ENCODE results near the gene RALGAPA2. TPM values are rescaled to one million over a fixed set of nuclear protein-coding genes. Genes with fewer than 3 reads are reported as not detected.

RALGAPA2 gene
- total RNA-seq, 1 donor from 2014 or later: 15.2 TPM

DNA sequence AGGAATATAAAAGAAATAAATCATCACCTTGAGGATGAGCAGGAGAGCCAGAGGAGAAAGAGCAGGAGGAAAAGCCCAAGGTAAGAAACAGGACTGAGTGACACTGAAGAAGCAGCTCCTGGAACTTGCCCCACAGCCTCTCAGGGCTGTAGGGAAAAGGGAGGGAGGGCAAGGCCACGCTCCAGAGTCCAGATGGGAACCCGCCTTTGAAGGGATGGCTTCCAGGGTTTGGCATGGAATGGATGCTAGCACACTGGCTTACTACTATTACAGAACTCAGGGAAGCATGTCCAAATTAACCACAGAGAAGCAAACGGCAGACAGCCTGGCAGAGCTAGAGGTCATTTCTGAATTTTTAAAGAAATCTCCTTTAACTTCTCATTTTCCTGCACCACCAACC lies 26.8 kb downstream of the RALGAPA2 start:
- Mint-ChIP-seq H3K4me1 (ENCODE audit: unreplicated experiment) (no peaks in the 10 kb centered on the region), H3K27ac (ENCODE audit: unreplicated experiment) (no peak overlapping the region), H3K27me3 (ENCODE audit: unreplicated experiment) (no peaks in the 10 kb centered on the region), H3K36me3 (ENCODE audit: unreplicated experiment) (no peaks in the 10 kb centered on the region), H3K4me3 (ENCODE audit: unreplicated experiment) (no peak overlapping the region), H3K9me3 (ENCODE audit: unreplicated experiment) (no peaks in the 10 kb centered on the region)
- DNase-seq (ENCODE audit: extremely low spot score, unreplicated experiment): no peak
- no peak for TF ChIP-seq CTCF (IDR thresholded peaks at IDR 0.05)

- Mint-ChIP-seq H3K36me3 (ENCODE audit: unreplicated experiment) (peaks cover 1% of the 10 kb centered on the region), H3K4me1 (ENCODE audit: unreplicated experiment) (no peaks in the 10 kb centered on the region), H3K9me3 (ENCODE audit: unreplicated experiment) (no peaks in the 10 kb centered on the region), H3K4me3 (ENCODE audit: unreplicated experiment) (no peak overlapping the region), H3K27ac (ENCODE audit: unreplicated experiment) (no peak overlapping the region), H3K27me3 (ENCODE audit: unreplicated experiment) (no peaks in the 10 kb centered on the region)
- DNase-seq (ENCODE audit: extremely low spot score, unreplicated experiment): no peak
- TF ChIP-seq CTCF (IDR thresholded peaks at IDR 0.05): no peak
These were observed 28.7 kb downstream of the RALGAPA2 start for GRCh38 chr20:20683481-20684321.

DNA sequence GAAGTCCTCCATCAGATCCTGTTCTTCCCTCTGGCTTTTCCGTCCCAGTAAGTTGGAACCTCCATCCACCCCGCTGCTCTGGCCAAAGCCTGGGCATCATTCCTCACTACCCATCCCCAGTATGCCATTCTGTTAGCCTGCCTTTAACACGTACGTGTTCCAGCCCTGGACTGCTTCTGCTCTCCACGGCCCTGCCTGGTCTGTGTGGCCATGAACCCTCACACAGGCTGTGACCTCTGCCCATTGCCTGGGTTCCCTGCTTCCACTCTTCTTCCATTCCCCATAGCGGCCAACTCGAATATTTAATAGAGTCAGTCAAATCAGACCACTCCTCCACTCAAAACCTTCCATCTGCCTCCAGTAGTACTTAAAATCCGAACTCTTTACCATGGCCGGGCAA lies 29.4 kb downstream of the RALGAPA2 start:
- no peaks in the 10 kb centered on the region for H3K27me3 Mint-ChIP-seq (ENCODE audit: unreplicated experiment)
- no peak for DNase-seq (ENCODE audit: extremely low spot score, unreplicated experiment)
- no peak for TF ChIP-seq CTCF (IDR thresholded peaks at IDR 0.05)

DNA sequence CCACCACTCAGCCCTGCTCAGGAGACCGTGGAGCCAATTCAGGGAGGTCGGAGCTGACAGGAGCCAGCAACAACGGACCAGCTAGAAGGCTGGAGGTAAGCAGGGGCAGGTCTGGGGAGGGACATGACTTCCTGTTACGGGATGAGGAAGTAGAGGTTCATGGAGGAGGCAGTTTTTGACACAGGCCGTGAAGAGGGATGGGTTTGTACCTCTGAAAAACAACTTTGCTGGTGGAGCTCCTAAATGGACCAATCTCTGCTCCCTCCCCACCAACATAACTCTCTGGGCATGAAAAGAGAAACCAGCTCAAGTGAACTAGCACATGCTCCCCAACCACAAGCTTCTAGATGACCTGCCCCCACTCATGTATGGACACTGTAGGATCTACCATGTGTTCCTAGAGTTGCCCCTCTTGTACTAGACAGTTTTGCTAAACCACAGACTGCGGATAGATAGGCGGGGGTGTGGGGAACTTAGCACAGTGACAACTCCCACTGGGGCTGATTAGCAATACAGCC lies 31.4 kb downstream of the RALGAPA2 start:
- TF ChIP-seq CTCF (IDR thresholded peaks at IDR 0.05): no peak

More for the DNA sequence above, 29.4 kb downstream of the RALGAPA2 start:
- H3K36me3 Mint-ChIP-seq (ENCODE audit: unreplicated experiment): peaks cover 7% of the 10 kb centered on the region
- no peaks in the 10 kb centered on the region for H3K9me3 Mint-ChIP-seq (ENCODE audit: unreplicated experiment)
- H3K4me1 Mint-ChIP-seq (ENCODE audit: unreplicated experiment): no peaks in the 10 kb centered on the region
- H3K27ac Mint-ChIP-seq (ENCODE audit: unreplicated experiment): no peak overlapping the region
- H3K4me3 Mint-ChIP-seq (ENCODE audit: unreplicated experiment): no peak overlapping the region

GRCh38 chr20:20679316-20679715 lies 33.1 kb downstream of the RALGAPA2 start:
- Mint-ChIP-seq H3K4me1 (ENCODE audit: unreplicated experiment) (peaks cover 5% of the 10 kb centered on the region), H3K9me3 (ENCODE audit: unreplicated experiment) (no peaks in the 10 kb centered on the region), H3K27ac (ENCODE audit: unreplicated experiment) (no peak overlapping the region), H3K27me3 (ENCODE audit: unreplicated experiment) (no peaks in the 10 kb centered on the region), H3K36me3 (ENCODE audit: unreplicated experiment) (peaks cover 13% of the 10 kb centered on the region), H3K4me3 (ENCODE audit: unreplicated experiment) (no peak overlapping the region)
- no peak for DNase-seq (ENCODE audit: extremely low spot score, unreplicated experiment)
- TF ChIP-seq CTCF (IDR thresholded peaks at IDR 0.05): no peak

More for the DNA sequence above, 31.4 kb downstream of the RALGAPA2 start:
- Mint-ChIP-seq H3K4me3 (ENCODE audit: unreplicated experiment) (no peak overlapping the region), H3K27me3 (ENCODE audit: unreplicated experiment) (no peaks in the 10 kb centered on the region), H3K36me3 (ENCODE audit: unreplicated experiment) (peaks cover 13% of the 10 kb centered on the region), H3K4me1 (ENCODE audit: unreplicated experiment) (peaks cover 5% of the 10 kb centered on the region), H3K9me3 (ENCODE audit: unreplicated experiment) (no peaks in the 10 kb centered on the region), H3K27ac (ENCODE audit: unreplicated experiment) (no peak overlapping the region)
- no peak for DNase-seq (ENCODE audit: extremely low spot score, unreplicated experiment)

All from osteocyte (in vitro differentiated cells).